Trophoblast cell (in vitro differentiated cells and primary cell): Measurements from ENCODE around the gene KCNC1.

ENCODE experiments used
- DNase-seq, 2 donors: peaks; one replicate each; pipeline ENCODE4 v3.0.0-alpha.2; 2016
- H2AFZ ChIP-seq: 2 replicates; pipeline ENCODE4 v1.6.1; 2013; ENCODE audit warnings: low read length, moderate library complexity, mild to moderate bottlenecking; ENCODE audit not compliant: insufficient read depth, poor library complexity
- H2AK5ac ChIP-seq: 2 replicates; pipeline ENCODE4 v1.6.1; 2013; ENCODE audit warnings: mild to moderate bottlenecking, low read length
- H2BK120ac ChIP-seq: 2 replicates; pipeline ENCODE4 v1.6.1; 2013; ENCODE audit warnings: low read length, mild to moderate bottlenecking, moderate library complexity; ENCODE audit not compliant: insufficient read depth, poor library complexity
- H2BK12ac ChIP-seq: 2 replicates; pipeline ENCODE4 v1.6.1; 2013; ENCODE audit warnings: mild to moderate bottlenecking, low read length, moderate library complexity
- H2BK5ac ChIP-seq: 2 replicates; pipeline ENCODE4 v1.6.1; 2013; ENCODE audit warnings: low read length, low read depth, moderate library complexity, mild to moderate bottlenecking; ENCODE audit not compliant: poor library complexity
- H3K14ac ChIP-seq: 2 replicates; pipeline ENCODE4 v1.6.1; 2013; ENCODE audit warnings: mild to moderate bottlenecking, low read length
- H3K18ac ChIP-seq: 2 replicates; pipeline ENCODE4 v1.6.1; 2013; ENCODE audit warnings: mild to moderate bottlenecking, low read length
- H3K23ac ChIP-seq: 2 replicates; pipeline ENCODE4 v1.6.1; 2013; ENCODE audit warnings: low read length
- H3K27ac ChIP-seq: 2 replicates; pipeline ENCODE4 v1.5.1; 2013; ENCODE audit warnings: low read depth, mild to moderate bottlenecking, inconsistent platforms, low read length, moderate library complexity
- H3K27me3 ChIP-seq: 2 replicates; pipeline ENCODE4 v1.6.1; 2013; ENCODE audit warnings: inconsistent platforms, mild to moderate bottlenecking, low read length, moderate library complexity; ENCODE audit not compliant: insufficient read depth
- H3K36me3 ChIP-seq, 2 experiments: 1 replicate in 1 of 2; 2 replicates in 1 of 2; pipeline ENCODE4 v1.6.1; 2013; ENCODE audit warnings: low read length in 2 of 2, mild to moderate bottlenecking in 2 of 2, moderate library complexity in 1 of 2; ENCODE audit not compliant: insufficient read depth in 2 of 2, control insufficient read depth in 1 of 2
- H3K4ac ChIP-seq: 2 replicates; pipeline ENCODE4 v1.6.1; 2013; ENCODE audit warnings: low read depth, mild to moderate bottlenecking, low read length, moderate library complexity
- H3K4me1 ChIP-seq, 2 experiments: 1 replicate in 1 of 2; 2 replicates in 1 of 2; pipeline ENCODE4 v1.6.1; 2013; ENCODE audit warnings: low read length in 2 of 2, mild to moderate bottlenecking in 2 of 2, moderate library complexity in 1 of 2; ENCODE audit not compliant: insufficient read depth in 2 of 2, control insufficient read depth in 1 of 2
- H3K4me2 ChIP-seq: 2 replicates; pipeline ENCODE4 v1.6.1; 2013; ENCODE audit warnings: inconsistent platforms, mild to moderate bottlenecking, low read length, moderate library complexity
- H3K4me3 ChIP-seq: 2 replicates; pipeline ENCODE4 v1.5.1; 2013; ENCODE audit warnings: mild to moderate bottlenecking, low read depth, low read length, inconsistent platforms
- H3K79me1 ChIP-seq: one replicate; pipeline ENCODE4 v1.6.1; 2013; ENCODE audit warnings: low read length
- H3K79me2 ChIP-seq: 2 replicates; pipeline ENCODE4 v1.6.1; 2013; ENCODE audit warnings: low read length, mild to moderate bottlenecking; ENCODE audit not compliant: control insufficient read depth, insufficient read depth, poor library complexity
- H3K9ac ChIP-seq: 2 replicates; pipeline ENCODE4 v1.6.1; 2013; ENCODE audit warnings: mild to moderate bottlenecking, low read length
- H3K9me3 ChIP-seq: 2 replicates; pipeline ENCODE4 v1.6.1; 2013; ENCODE audit warnings: low read depth, mild to moderate bottlenecking, control low read depth, inconsistent platforms, low read length; ENCODE audit not compliant: insufficient read depth
- H4K12ac ChIP-seq: 2 replicates; pipeline ENCODE4 v1.6.1; 2013; ENCODE audit warnings: low read depth, mild to moderate bottlenecking, low read length, moderate library complexity
- H4K8ac ChIP-seq: 2 replicates; pipeline ENCODE4 v1.6.1; 2013; ENCODE audit warnings: low read depth, mild to moderate bottlenecking, low read length, moderate library complexity
- H4K91ac ChIP-seq: one replicate; pipeline ENCODE4 v1.6.1; 2013; ENCODE audit warnings: low read depth, mild to moderate bottlenecking, low read length, moderate library complexity
- WGBS: extraction: QIAGEN DNeasy Blood & Tissue Kit; methylation state at CpG from one replicate; pipeline ENCODE4 v1.1.7; 2013; ENCODE audit warnings: missing lambda C conversion rate; ENCODE audit not compliant: insufficient read length, insufficient coverage; ENCODE audit errors: extremely low coverage; 5-methylcytosine and 5-hydroxymethylcytosine counted together

Gene KCNC1

DNA sequence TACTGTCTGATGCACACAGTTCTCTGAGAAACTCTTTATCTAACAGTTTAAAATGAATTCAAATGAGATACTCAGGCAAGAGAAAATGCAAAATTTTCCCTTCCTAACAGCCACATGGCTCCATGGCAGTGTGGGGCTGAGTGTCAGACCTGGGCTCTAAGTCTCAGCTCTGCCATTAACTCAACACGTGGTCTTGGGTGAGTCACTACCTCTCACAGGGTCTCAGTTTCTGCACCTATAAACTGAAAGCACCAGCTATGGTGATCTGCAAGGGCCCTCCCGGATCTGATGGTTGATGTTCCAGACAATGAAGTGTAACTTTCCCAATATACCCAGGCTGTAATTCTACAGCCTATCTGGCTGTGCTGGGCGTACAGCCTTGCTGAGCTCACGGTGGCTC is 70.5 kb downstream of the KCNC1 start:
- no peaks in the 10 kb centered on the region for H3K36me3 ChIP-seq
- H4K8ac ChIP-seq, result no peak overlapping the region
- no peak for DNase-seq
- no peak overlapping the region for H4K91ac ChIP-seq
- no peak overlapping the region for H3K4ac ChIP-seq
- no peak overlapping the region for H3K4me2 ChIP-seq
- WGBS, result no CpG with 5 or more reads among the region's 4 CpGs
- H2BK12ac ChIP-seq, result no peak overlapping the region
- no peaks in the 10 kb centered on the region for H3K27me3 ChIP-seq
- H2BK5ac ChIP-seq, result no peak overlapping the region
- H2AK5ac ChIP-seq, result no peak overlapping the region
- H3K9me3 ChIP-seq, result no peaks in the 10 kb centered on the region
- H3K79me1 ChIP-seq, result no peaks in the 10 kb centered on the region
- no peak overlapping the region for H4K12ac ChIP-seq
- H3K18ac ChIP-seq, result no peak overlapping the region
- H3K4me1 ChIP-seq, result peaks cover 5 to 6% of the 10 kb centered on the region in 2 experiments
- no peaks in the 10 kb centered on the region for H3K79me2 ChIP-seq
- no peak overlapping the region for H2AFZ ChIP-seq
- no peak overlapping the region for H2BK120ac ChIP-seq
- H3K9ac ChIP-seq, result no peak overlapping the region
- H3K14ac ChIP-seq, result no peak overlapping the region
- H3K4me3 ChIP-seq, result no peak overlapping the region
- H3K23ac ChIP-seq, result no peak overlapping the region
- H3K27ac ChIP-seq, result no peak overlapping the region

GRCh38 chr11:17805873-17806272 is 71.3 kb downstream of the KCNC1 start:
- Histone ChIP-seq H3K79me2 (no peaks in the 10 kb centered on the region), H3K27me3 (no peaks in the 10 kb centered on the region), H2BK120ac (no peak overlapping the region), H3K4me2 (no peak overlapping the region), H3K4me3 (no peak overlapping the region), H3K9ac (no peak overlapping the region), H3K4me1 (peaks cover 8 to 9% of the 10 kb centered on the region in 2 experiments), H3K18ac (no peak overlapping the region), H3K14ac (no peak overlapping the region), H4K91ac (no peak overlapping the region), H2BK12ac (no peak overlapping the region), H3K79me1 (no peaks in the 10 kb centered on the region), H3K9me3 (no peaks in the 10 kb centered on the region), H4K12ac (no peak overlapping the region), H2AK5ac (no peak overlapping the region), H4K8ac (no peak overlapping the region), H2BK5ac (no peak overlapping the region), H3K27ac (no peak overlapping the region), H2AFZ (no peak overlapping the region), H3K4ac (no peak overlapping the region), H3K23ac (no peak overlapping the region), H3K36me3 (no peaks in the 10 kb centered on the region)
- no CpG with 5 or more reads among the region's 1 CpG for whole genome bisulfite sequencing
- no peak for DNase-seq

GRCh38 chr11:17807034-17807433 is 72.5 kb downstream of the KCNC1 start:
- Histone ChIP-seq H3K4me1 (peaks cover 19% of the 10 kb centered on the region in 2 experiments), H2BK120ac (no peak overlapping the region), H3K4me3 (no peak overlapping the region), H3K23ac (no peak overlapping the region), H2AFZ (no peak overlapping the region), H4K8ac (no peak overlapping the region), H3K9me3 (no peaks in the 10 kb centered on the region), H3K79me1 (no peaks in the 10 kb centered on the region), H3K4ac (no peak overlapping the region), H3K36me3 (no peaks in the 10 kb centered on the region), H2BK12ac (no peak overlapping the region), H3K79me2 (no peaks in the 10 kb centered on the region), H3K14ac (no peak overlapping the region), H2AK5ac (no peak overlapping the region), H3K18ac (no peak overlapping the region), H3K27me3 (no peaks in the 10 kb centered on the region), H3K4me2 (no peak overlapping the region), H4K91ac (no peak overlapping the region), H3K9ac (no peak overlapping the region), H2BK5ac (no peak overlapping the region), H4K12ac (no peak overlapping the region), H3K27ac (no peak overlapping the region)
- DNase-seq, result no peak
- no CpG with 5 or more reads among the region's 4 CpGs for WGBS

GRCh38 chr11:17810041-17810440 is 75.5 kb downstream of the KCNC1 start:
- Histone ChIP-seq H2AFZ (no peak overlapping the region), H3K4me2 (no peak overlapping the region), H3K23ac (no peak overlapping the region), H2AK5ac (no peak overlapping the region), H2BK12ac (no peak overlapping the region), H3K4ac (no peak overlapping the region), H3K79me2 (no peaks in the 10 kb centered on the region), H3K9me3 (no peaks in the 10 kb centered on the region), H3K27ac (no peak overlapping the region), H3K36me3 (no peaks in the 10 kb centered on the region), H3K4me3 (no peak overlapping the region), H3K4me1 (peaks cover 28 to 37% of the 10 kb centered on the region in 2 experiments), H4K8ac (no peak overlapping the region), H3K14ac (no peak overlapping the region), H3K9ac (no peak overlapping the region), H3K79me1 (peaks cover 4% of the 10 kb centered on the region), H3K27me3 (no peaks in the 10 kb centered on the region), H2BK5ac (no peak overlapping the region), H4K91ac (peak overlapping the region; percentile 29), H3K18ac (no peak overlapping the region), H4K12ac (no peak overlapping the region), H2BK120ac (no peak overlapping the region)
- no peak for DNase-seq
- WGBS, result no CpG with 5 or more reads among the region's 1 CpG
